K562 (cell line): ENCODE measurements around the gene OSM. TPM values are rescaled to one million over a fixed set of nuclear protein-coding genes. Genes with fewer than 3 reads are reported as not detected.

ENCODE experiments used
- BRD9 ChIP-seq: fragments of 450-650 bp; IDR thresholded peaks from 2 replicates; pipeline ENCODE4 v1.6.1; 2018; ENCODE audit warnings: low read depth; ENCODE audit not compliant: partially characterized antibody
- FOXJ3 ChIP-seq: sonication (generic); formaldehyde crosslinking; IDR thresholded peaks from 2 replicates; pipeline ENCODE4 v1.4.0; 2020; ENCODE audit warnings: mild to moderate bottlenecking, missing genetic modification reagents
- HMGN3 ChIP-seq: IDR thresholded peaks from 2 replicates; pipeline ENCODE4 v1.6.1; 2011; ENCODE audit warnings: borderline replicate concordance, low read depth, mild to moderate bottlenecking, mixed read lengths, low read length; ENCODE audit not compliant: insufficient read length; ENCODE audit errors: extremely low read depth
- SMC3 ChIP-seq: conservative IDR thresholded peaks from 2 replicates; pipeline ENCODE4 v1.6.1; 2011; ENCODE audit warnings: low read depth, low read length, improper control_type of control experiment; ENCODE audit not compliant: insufficient read depth
- SPI1 ChIP-seq: IDR thresholded peaks from 2 replicates; pipeline ENCODE4 v1.6.1; 2011; ENCODE audit warnings: low read depth, low read length, control low read depth, borderline replicate concordance
- polyA plus RNA-seq, 8 experiments: library from polyadenylated mRNA; depleted of rRNA in 4 of 8; stranded (reverse) in 5 of 8; unstranded in 3 of 8; fragments of >200 nt; fragmentation: Nextera tagmentation in 2 of 8; fragmentation: Illumina TruSeq in 1 of 8; extraction: Ambion mirVana in 2 of 8; extraction: Trizol in 1 of 8; gene quantifications; 2 replicates each; pipeline versions ENCODE4 v1.2.1 to v1.2.3, GENCODE V29; 2011 to 2014; ENCODE audit warnings: inconsistent platforms in 1 of 8, missing spikeins in 1 of 8
- total RNA-seq, 7 experiments: library from RNA; depleted of rRNA in 6 of 7; stranded (reverse); fragments of >200 nt in 6 of 7; fragmentation: Illumina TruSeq in 2 of 7; extraction: Trizol in 2 of 7; gene quantifications; 2 replicates each; pipeline versions ENCODE4 v1.2.1 to v1.2.3, GENCODE V29; 2011 to 2021; ENCODE audit warnings: low replicate concordance in 1 of 7
- TF ChIP-seq, protein P1 (sequence below), 2 experiments: fragments of 450-650 bp in 1 of 2; sonication (generic) in 1 of 2; formaldehyde crosslinking in 1 of 2; IDR thresholded peaks in 1 of 2; conservative IDR thresholded peaks in 1 of 2; 2 replicates each; pipeline versions ENCODE4 v1.6.1 to v1.8.1; 2016 to 2023; ENCODE audit warnings: mild to moderate bottlenecking in 2 of 2, moderate library complexity in 2 of 2, inconsistent platforms in 1 of 2, missing genetic modification reagents in 1 of 2
- TF ChIP-seq, protein P2 (sequence below): fragments of 450-650 bp; IDR thresholded peaks from 2 replicates; pipeline ENCODE4 v1.6.1; 2016; ENCODE audit warnings: borderline replicate concordance

OSM gene
- total and polyA plus RNA-seq, 9 of the 15 experiments (the other 6 are each of a cell fraction or from before 2014, with no cell fraction given) = 0.22 TPM; not detected in 8

DNA sequence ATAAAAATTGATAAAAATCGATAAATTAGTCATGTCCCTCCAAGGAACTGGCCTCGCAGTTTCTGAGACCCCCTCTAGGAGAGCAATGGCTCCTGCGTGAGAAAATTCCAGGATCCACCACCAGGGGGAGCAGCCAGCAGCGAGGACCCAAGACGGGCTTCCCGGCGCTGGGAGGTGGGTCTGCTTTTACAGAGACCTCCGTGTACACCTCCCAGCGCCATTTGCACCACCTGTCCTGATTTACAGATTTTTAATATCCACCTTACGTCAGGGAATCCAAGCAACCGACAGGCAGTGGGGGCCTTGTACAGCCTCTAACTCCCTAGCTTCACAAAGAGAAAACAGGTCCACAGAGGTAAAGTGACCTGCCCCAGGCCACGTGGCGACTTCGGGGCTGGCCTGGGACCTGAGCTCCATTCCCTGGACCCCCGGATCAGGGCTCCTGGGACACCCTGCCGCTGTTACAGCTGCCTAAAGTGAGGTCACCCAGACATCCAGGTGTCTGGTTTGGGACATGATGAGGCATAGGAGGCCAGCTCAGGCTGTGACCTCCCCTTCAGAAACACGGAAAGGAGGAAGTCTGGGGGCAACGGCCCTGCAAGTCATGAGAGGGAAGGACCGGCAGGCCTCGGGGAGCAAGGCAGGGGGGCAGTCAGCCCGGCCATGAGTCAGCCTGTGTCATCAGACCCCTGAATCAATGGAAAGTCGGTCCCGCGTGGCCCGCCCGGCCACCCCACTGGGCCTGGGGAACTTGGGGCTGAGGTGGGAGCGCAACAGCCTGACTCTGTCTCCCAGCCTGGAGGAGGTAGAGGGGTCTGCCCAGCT, 3.5 kb downstream of the OSM start (continued):
- TF ChIP-seq, protein P1, sequence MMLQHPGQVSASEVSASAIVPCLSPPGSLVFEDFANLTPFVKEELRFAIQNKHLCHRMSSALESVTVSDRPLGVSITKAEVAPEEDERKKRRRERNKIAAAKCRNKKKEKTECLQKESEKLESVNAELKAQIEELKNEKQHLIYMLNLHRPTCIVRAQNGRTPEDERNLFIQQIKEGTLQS (IDR thresholded peaks at IDR 0.05) = peak; percentile 49
- TF ChIP-seq, protein P1 (CRISPR knock-in tag; conservative IDR thresholded peaks at IDR 0.05) = no peak
- TF ChIP-seq FOXJ3 (CRISPR knock-in tag) (no peak), SPI1 (peak; percentile 34; the same call in 1 of the 2 replicates), BRD9 (no peak), SMC3 (peak; percentile 73), HMGN3 (no peak)
- TF ChIP-seq, protein P2, sequence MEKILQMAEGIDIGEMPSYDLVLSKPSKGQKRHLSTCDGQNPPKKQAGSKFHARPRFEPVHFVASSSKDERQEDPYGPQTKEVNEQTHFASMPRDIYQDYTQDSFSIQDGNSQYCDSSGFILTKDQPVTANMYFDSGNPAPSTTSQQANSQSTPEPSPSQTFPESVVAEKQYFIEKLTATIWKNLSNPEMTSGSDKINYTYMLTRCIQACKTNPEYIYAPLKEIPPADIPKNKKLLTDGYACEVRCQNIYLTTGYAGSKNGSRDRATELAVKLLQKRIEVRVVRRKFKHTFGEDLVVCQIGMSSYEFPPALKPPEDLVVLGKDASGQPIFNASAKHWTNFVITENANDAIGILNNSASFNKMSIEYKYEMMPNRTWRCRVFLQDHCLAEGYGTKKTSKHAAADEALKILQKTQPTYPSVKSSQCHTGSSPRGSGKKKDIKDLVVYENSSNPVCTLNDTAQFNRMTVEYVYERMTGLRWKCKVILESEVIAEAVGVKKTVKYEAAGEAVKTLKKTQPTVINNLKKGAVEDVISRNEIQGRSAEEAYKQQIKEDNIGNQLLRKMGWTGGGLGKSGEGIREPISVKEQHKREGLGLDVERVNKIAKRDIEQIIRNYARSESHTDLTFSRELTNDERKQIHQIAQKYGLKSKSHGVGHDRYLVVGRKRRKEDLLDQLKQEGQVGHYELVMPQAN = no peak
- TF ChIP-seq, all 486 proteins: peak for 16
